ENCODE data around the gene CNOT10. TPM values are rescaled to one million over a fixed set of nuclear protein-coding genes. Genes with fewer than 3 reads are reported as not detected.
"Not testable (repeated sequence)": the region's sequence is repeated elsewhere in the genome, so short reads cannot be mapped to it uniquely, and the experiment has no call there.

CNOT10 gene
- total and polyA plus RNA-seq, 4 donors: 14.1 to 57.5 (median 22.1) TPM

DNA sequence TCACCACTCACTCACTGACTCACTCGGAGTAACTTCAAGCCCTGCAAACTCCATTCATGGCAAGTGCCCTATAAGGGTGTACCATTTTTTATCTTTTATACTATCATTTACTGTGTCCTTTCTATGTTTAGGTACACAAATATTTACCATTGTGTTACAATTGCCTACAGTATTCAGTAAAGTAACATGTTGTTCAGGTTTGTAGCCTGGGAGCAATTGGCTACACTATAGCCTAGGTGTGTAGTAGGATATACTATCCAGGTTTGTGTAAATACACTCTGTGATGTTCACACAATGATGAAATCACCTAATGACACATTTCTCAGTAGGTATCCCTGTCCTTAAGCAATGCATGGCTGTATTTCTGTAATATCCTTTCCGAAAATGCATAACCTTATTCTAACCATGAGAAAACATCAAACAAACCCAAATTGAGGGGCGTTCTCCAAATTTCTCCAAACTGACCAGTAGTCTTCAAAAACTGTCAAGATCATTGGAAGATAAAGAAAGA, 17.9 kb upstream of the CNOT10 start:
- 88 to 89% methylated on average over 3 of the region's 3 CpGs for WGBS, 2 donors
- H3K9ac ChIP-seq (ENCODE audit: insufficient read depth in 1 of 2, low read length in 2 of 2): no peak overlapping the region
- no peak for ATAC-seq (ENCODE audit: insufficient read depth, low FRiP score)
- no peaks in the 10 kb centered on the region for H3K36me3 ChIP-seq (ENCODE audit: control insufficient read depth in 4 of 4, insufficient read depth in 4 of 4, low read length in 4 of 4)
- H3K9me3 ChIP-seq (ENCODE audit: control insufficient read depth in 4 of 4, insufficient read depth in 3 of 4, low read length in 3 of 4): no peaks in the 10 kb centered on the region
- H3K4me3 ChIP-seq: no peak overlapping the region
- no peak for DNase-seq
- no peaks in the 10 kb centered on the region for H3K4me1 ChIP-seq (ENCODE audit: control insufficient read depth in 5 of 5, insufficient read depth in 5 of 5, low read length in 5 of 5)
- no peaks in the 10 kb centered on the region for H3K27me3 ChIP-seq (ENCODE audit: control insufficient read depth in 3 of 3, insufficient read depth in 3 of 3, low read length in 2 of 3)
- TF ChIP-seq, protein P1, sequence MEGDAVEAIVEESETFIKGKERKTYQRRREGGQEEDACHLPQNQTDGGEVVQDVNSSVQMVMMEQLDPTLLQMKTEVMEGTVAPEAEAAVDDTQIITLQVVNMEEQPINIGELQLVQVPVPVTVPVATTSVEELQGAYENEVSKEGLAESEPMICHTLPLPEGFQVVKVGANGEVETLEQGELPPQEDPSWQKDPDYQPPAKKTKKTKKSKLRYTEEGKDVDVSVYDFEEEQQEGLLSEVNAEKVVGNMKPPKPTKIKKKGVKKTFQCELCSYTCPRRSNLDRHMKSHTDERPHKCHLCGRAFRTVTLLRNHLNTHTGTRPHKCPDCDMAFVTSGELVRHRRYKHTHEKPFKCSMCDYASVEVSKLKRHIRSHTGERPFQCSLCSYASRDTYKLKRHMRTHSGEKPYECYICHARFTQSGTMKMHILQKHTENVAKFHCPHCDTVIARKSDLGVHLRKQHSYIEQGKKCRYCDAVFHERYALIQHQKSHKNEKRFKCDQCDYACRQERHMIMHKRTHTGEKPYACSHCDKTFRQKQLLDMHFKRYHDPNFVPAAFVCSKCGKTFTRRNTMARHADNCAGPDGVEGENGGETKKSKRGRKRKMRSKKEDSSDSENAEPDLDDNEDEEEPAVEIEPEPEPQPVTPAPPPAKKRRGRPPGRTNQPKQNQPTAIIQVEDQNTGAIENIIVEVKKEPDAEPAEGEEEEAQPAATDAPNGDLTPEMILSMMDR (IDR thresholded peaks at IDR 0.05; ENCODE audit: control extremely low read depth, extremely low read depth): no peak
- H3K27ac ChIP-seq (ENCODE audit: low read depth in 1 of 2, low read length in 1 of 2): no peak overlapping the region

DNA sequence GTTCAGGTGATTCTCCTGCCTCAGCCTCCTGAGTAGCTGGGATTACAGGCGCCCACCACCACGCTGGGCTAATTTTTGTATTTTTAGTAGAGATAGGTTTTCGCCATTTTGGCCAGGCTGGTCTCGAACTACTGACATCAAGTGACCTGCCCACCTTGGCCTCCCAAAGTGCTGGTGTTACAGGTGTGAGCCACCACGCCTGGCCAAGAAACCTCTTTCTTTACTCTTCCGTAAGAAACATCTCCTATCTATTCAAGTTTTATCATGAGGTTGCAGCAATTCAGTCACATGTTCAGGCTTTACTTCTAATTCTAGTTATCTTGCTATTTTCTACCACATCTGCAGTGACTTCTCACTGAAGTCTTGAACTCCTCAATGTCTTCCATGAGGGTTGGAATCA, 15.8 kb upstream of the CNOT10 start:
- not testable (repeated sequence) for H3K4me1 ChIP-seq (ENCODE audit: control insufficient read depth in 5 of 5, insufficient read depth in 5 of 5, low read length in 5 of 5); ATAC-seq (ENCODE audit: insufficient read depth, low FRiP score); H3K27me3 ChIP-seq (ENCODE audit: control insufficient read depth in 3 of 3, insufficient read depth in 3 of 3, low read length in 2 of 3); H3K27ac ChIP-seq (ENCODE audit: low read depth in 1 of 2, low read length in 1 of 2); H3K36me3 ChIP-seq (ENCODE audit: control insufficient read depth in 4 of 4, insufficient read depth in 4 of 4, low read length in 4 of 4); DNase-seq; H3K4me3 ChIP-seq; H3K9ac ChIP-seq (ENCODE audit: insufficient read depth in 1 of 2, low read length in 2 of 2); H3K9me3 ChIP-seq (ENCODE audit: control insufficient read depth in 4 of 4, insufficient read depth in 3 of 4, low read length in 3 of 4)
- WGBS, 2 donors: 95 to 96% methylated on average over 6 of the region's 6 CpGs

DNA sequence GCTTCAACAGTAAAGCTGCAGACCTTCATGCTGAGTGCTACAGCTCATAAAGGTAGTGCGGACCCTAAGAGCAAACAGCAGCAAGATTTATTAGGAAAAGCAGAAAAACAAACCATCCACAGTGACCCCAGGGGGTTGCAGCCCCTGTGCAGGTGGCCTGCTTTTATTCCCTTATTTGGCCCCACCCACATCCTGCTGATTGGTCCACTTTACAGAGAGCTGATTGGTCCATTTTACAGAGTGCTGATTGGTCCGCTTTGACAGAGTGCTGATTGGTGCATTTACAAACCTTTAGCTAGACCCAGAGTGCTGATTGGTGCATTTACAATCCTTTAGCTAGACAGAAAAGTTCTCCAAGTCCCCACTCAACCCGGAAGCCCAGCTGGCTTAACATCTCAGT, 11.3 kb upstream of the CNOT10 start:
- not testable (repeated sequence) for DNase-seq; ATAC-seq (ENCODE audit: insufficient read depth, low FRiP score); H3K9ac ChIP-seq (ENCODE audit: insufficient read depth in 1 of 2, low read length in 2 of 2); H3K4me1 ChIP-seq (ENCODE audit: control insufficient read depth in 5 of 5, insufficient read depth in 5 of 5, low read length in 5 of 5); H3K36me3 ChIP-seq (ENCODE audit: control insufficient read depth in 4 of 4, insufficient read depth in 4 of 4, low read length in 4 of 4); H3K9me3 ChIP-seq (ENCODE audit: control insufficient read depth in 4 of 4, insufficient read depth in 3 of 4, low read length in 3 of 4); H3K27me3 ChIP-seq (ENCODE audit: control insufficient read depth in 3 of 3, insufficient read depth in 3 of 3, low read length in 2 of 3); H3K4me3 ChIP-seq; H3K27ac ChIP-seq (ENCODE audit: low read depth in 1 of 2, low read length in 1 of 2)
- 82 to 86% methylated on average over 3 of the region's 3 CpGs for WGBS, 2 donors

DNA sequence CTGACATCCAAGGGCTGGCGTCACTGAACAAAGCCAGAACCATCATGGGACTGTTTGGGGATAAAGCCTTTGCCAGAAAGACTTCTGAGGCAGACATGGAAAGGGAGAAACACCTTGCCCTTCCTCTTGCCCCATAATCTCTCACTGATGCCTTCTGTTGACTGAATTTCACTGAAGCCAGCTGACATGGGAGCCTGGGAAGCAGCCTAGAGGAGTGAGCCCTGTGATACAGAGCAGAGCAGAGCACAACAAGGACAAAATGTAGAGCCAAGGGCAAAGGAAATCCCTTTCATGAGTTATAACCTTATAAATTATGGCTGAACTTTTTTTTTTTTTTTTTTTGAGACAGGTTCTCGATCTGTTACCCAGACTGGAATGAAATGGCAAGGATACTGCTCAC, 9.8 kb upstream of the CNOT10 start:
- Histone ChIP-seq H3K9me3 (ENCODE audit: control insufficient read depth in 4 of 4, insufficient read depth in 3 of 4, low read length in 3 of 4) (no peaks in the 10 kb centered on the region), H3K27me3 (ENCODE audit: control insufficient read depth in 3 of 3, insufficient read depth in 3 of 3, low read length in 2 of 3) (no peaks in the 10 kb centered on the region), H3K36me3 (ENCODE audit: control insufficient read depth in 4 of 4, insufficient read depth in 4 of 4, low read length in 4 of 4) (no peaks in the 10 kb centered on the region), H3K9ac (ENCODE audit: insufficient read depth in 1 of 2, low read length in 2 of 2) (no peak overlapping the region), H3K27ac (ENCODE audit: low read depth in 1 of 2, low read length in 1 of 2) (no peak overlapping the region), H3K4me3 (no peak overlapping the region), H3K4me1 (ENCODE audit: control insufficient read depth in 5 of 5, insufficient read depth in 5 of 5, low read length in 5 of 5) (no peaks in the 10 kb centered on the region)
- ATAC-seq (ENCODE audit: insufficient read depth, low FRiP score): no peak
- WGBS, 2 donors: 97% methylated on average over 2 of the region's 2 CpGs
- TF ChIP-seq, protein P1 (IDR thresholded peaks at IDR 0.05; ENCODE audit: control extremely low read depth, extremely low read depth): no peak
- DNase-seq: no peak

DNA sequence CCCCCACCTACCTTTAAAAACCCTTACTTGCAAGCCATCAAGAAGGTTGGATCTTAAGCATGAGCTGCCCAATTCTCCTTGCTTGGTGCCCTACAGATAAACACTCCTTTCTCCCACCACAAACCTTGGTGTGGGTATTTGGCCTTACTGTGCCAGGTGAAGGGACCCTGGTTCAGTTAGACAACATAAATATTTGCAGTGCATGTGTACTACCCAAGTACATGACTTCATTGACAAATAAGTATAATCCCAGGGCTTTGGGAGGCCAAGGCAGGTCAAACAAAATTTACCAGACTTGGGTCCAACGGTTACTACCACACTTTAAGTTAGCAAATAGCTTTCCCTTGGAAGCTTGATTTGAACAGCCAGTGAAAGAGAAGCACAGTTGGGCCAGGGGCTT, 9.3 kb upstream of the CNOT10 start:
- no peaks in the 10 kb centered on the region for H3K36me3 ChIP-seq (ENCODE audit: control insufficient read depth in 4 of 4, insufficient read depth in 4 of 4, low read length in 4 of 4)
- no peaks in the 10 kb centered on the region for H3K27me3 ChIP-seq (ENCODE audit: control insufficient read depth in 3 of 3, insufficient read depth in 3 of 3, low read length in 2 of 3)
- H3K9me3 ChIP-seq (ENCODE audit: control insufficient read depth in 4 of 4, insufficient read depth in 3 of 4, low read length in 3 of 4): no peaks in the 10 kb centered on the region
- DNase-seq (no peak), ATAC-seq (ENCODE audit: insufficient read depth, low FRiP score) (no peak)
- H3K4me3 ChIP-seq: no peak overlapping the region
- H3K4me1 ChIP-seq (ENCODE audit: control insufficient read depth in 5 of 5, insufficient read depth in 5 of 5, low read length in 5 of 5): no peaks in the 10 kb centered on the region
- H3K9ac ChIP-seq (ENCODE audit: insufficient read depth in 1 of 2, low read length in 2 of 2): no peak overlapping the region
- WGBS, 2 donors: 84 to 97% methylated on average over 1 of the region's 1 CpG
- H3K27ac ChIP-seq (ENCODE audit: low read depth in 1 of 2, low read length in 1 of 2): no peak overlapping the region
- TF ChIP-seq, protein P1 (IDR thresholded peaks at IDR 0.05; ENCODE audit: control extremely low read depth, extremely low read depth): no peak

All from lung (tissue), 12 donors.